Breast epithelium (tissue), 3 donors: Measurements from ENCODE around the gene CFH.

Experiments used
- CTCF ChIP-seq, 3 donors: fragments of 450-650 bp; IDR thresholded peaks; one replicate each; pipeline ENCODE4 v1.5.1; 2016 to 2017; ENCODE audit warnings: antibody characterized with exemption in 3 of 3, mild to moderate bottlenecking in 3 of 3, moderate library complexity in 3 of 3
- POLR2A ChIP-seq: fragments of 450-650 bp; IDR thresholded peaks from one replicate; pipeline ENCODE4 v1.6.1; 2016; ENCODE audit warnings: antibody characterized with exemption, mild to moderate bottlenecking, moderate library complexity
- POLR2AphosphoS5 ChIP-seq, 3 donors: sonication (generic); formaldehyde crosslinking; IDR thresholded peaks; one replicate each; pipeline ENCODE4 v1.6.1; 2017; ENCODE audit warnings: antibody characterized with exemption in 3 of 3

DNA sequence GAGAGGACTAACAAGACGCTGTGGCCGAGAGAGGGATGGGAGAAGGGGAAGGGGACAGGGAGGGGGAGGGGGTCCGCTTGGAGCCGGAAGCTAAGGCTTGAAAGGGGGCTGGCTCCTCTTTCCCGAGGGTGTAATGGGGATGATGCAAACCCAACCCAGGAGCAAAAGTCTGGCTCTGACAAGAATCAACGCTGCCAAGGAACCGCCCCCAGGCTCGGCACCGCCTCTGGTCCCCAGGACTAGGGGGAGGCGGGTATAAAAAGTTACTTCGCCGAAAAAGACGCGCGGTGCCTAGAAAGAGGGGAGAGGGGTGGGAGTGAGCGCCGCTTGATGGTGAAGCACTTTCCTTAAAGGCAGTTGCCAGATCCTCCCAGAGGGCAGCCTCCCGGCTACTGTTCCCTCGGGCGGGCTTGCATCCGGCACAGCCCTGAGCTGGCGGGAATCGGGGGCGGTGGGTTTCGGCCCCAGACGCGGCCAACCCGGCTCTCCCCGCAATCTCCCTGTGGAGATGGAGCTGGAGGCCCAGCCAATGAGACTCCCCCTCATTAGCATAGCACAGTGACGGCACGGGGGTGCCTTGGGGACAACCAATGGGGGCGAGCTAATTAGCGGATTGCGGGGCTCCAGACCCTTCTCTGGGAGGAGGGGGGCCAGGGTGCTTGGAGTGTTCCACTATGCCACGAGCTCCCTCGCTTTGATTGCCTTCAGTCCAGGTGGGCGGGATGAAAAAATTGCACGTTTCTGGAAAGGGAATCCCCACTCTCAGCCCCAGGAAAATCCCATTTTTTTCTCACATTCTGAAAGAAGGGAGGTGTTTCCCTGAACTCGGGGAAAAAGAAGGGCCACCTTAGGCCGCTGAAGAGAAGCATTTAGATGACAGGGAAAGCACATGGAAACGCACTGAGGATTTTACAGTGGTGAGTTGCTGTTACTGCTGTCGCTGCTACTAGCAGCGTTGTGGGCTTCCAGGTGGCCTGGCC is 43.2 kb upstream of the CFH start, which contains the start of gene KCNT2:
- TF ChIP-seq CTCF (IDR thresholded peaks at IDR 0.05) (no peak), POLR2A (no peak), POLR2AphosphoS5 (IDR thresholded peaks at IDR 0.05) (no peak)
